Panc1 (cell line): ENCODE data around the gene KRT1. TPM values are rescaled to one million over a fixed set of nuclear protein-coding genes. Genes with fewer than 3 reads are reported as not detected.
A peak's percentile ranks its signal among the peaks of the same experiment; 100 is the strongest.

Experiments
- ATAC-seq: fragments of 200-7000 bp; cut with Tn5 transposase; 2 replicates; pipeline ENCODE4 v1.9.1; 2020; ENCODE audit warnings: mild to moderate bottlenecking, moderate library complexity
- BruUV-seq: library from RNA; stranded (reverse); fragments of 400-500 nt; replicated peaks from 2 replicates; lab custom pipeline; 2021; lab: Mats Ljungman, UMichigan
- CTCF ChIA-PET: fragments of 300-600 bp; sonication (Branson Sonifier 250); formaldehyde crosslinking; loops from one replicate; lab custom pipeline; 2022; ENCODE audit warnings: antibody characterized with exemption; lab: Charles Lee
- POLR2A ChIA-PET: fragments of 300-600 bp; sonication (Branson Sonifier 250); formaldehyde crosslinking; loops from one replicate; lab custom pipeline; 2022; ENCODE audit warnings: antibody characterized with exemption; lab: Charles Lee
- DNase-seq: peaks from one replicate; pipeline ENCODE4 v3.0.0-alpha.2; 2010; ENCODE audit warnings: low read depth, low spot score
- H3K27ac ChIP-seq: 2 replicates; pipeline ENCODE4 v1.5.1; 2011; ENCODE audit warnings: mild to moderate bottlenecking, low read length, inconsistent platforms
- H3K27me3 ChIP-seq: fragments of 200-500 bp; sonication (Bioruptor generic); 2 replicates; pipeline ENCODE4 v1.6.0; 2014; ENCODE audit warnings: low read length, inconsistent platforms; ENCODE audit not compliant: control insufficient read depth, insufficient read depth
- H3K36me3 ChIP-seq: fragments of 200-500 bp; sonication (Bioruptor generic); 2 replicates; pipeline ENCODE4 v1.5.1; 2014; ENCODE audit warnings: inconsistent platforms, mild to moderate bottlenecking, low read length, moderate library complexity; ENCODE audit not compliant: control insufficient read depth, insufficient read depth
- H3K4me1 ChIP-seq: 2 replicates; pipeline ENCODE4 v1.5.1; 2011; ENCODE audit warnings: inconsistent platforms, mild to moderate bottlenecking, low read length, moderate library complexity; ENCODE audit not compliant: control insufficient read depth, insufficient read depth
- H3K4me3 ChIP-seq, 2 experiments: 2 replicates each; pipeline ENCODE4 v1.5.1; 2011 to 2012; ENCODE audit warnings: low read depth in 2 of 2, low read length in 2 of 2, mild to moderate bottlenecking in 2 of 2, inconsistent platforms in 1 of 2, moderate library complexity in 1 of 2
- H3K9me3 ChIP-seq: fragments of 200-500 bp; sonication (Bioruptor generic); 2 replicates; pipeline ENCODE4 v1.5.1; 2014; ENCODE audit warnings: low read depth, mild to moderate bottlenecking, inconsistent platforms, low read length, moderate library complexity; ENCODE audit not compliant: control insufficient read depth, insufficient read depth
- POLR2AphosphoS5 ChIP-seq: IDR thresholded peaks from 2 replicates; pipeline ENCODE4 v1.6.1; 2012; ENCODE audit warnings: mild to moderate bottlenecking, low read depth, low read length, moderate library complexity
- SIN3A ChIP-seq: IDR thresholded peaks from 2 replicates; pipeline ENCODE4 v1.6.1; 2012; ENCODE audit warnings: low read depth, mild to moderate bottlenecking, low read length, moderate library complexity, borderline replicate concordance; ENCODE audit not compliant: insufficient read depth
- TCF7L2 ChIP-seq: IDR thresholded peaks from 2 replicates; pipeline ENCODE4 v1.6.1; 2011; ENCODE audit warnings: mild to moderate bottlenecking, low read depth, low read length, inconsistent platforms
- in situ Hi-C: cut with HindIII; loops from 2 replicates; pipeline ENCODE4 v1.10.0; 2016; ENCODE audit warnings: low sequenced_read_pairs, low pct_unique_long_range_greater_than_20kb
- intact Hi-C: fragments of 100-400 bp; cut with micrococcal nuclease; formaldehyde crosslinking; loops from one replicate; pipeline ENCODE4 v1.10.0; 2022; ENCODE audit not compliant: unreplicated experiment
- total RNA-seq: library from RNA; stranded (reverse); gene quantifications from one replicate; pipeline ENCODE4 v1.2.1, GENCODE V29; 2021; ENCODE audit not compliant: unreplicated experiment
- TF ChIP-seq, protein P1 (sequence below), 2 experiments: IDR thresholded peaks; 2 replicates each; pipeline ENCODE4 v1.6.1; 2011 to 2012; ENCODE audit warnings: low read depth in 2 of 2, control low read depth in 1 of 2, low read length in 1 of 2, mild to moderate bottlenecking in 1 of 2, moderate library complexity in 1 of 2; ENCODE audit not compliant: insufficient read depth in 1 of 2
- TF ChIP-seq, protein P2 (sequence below): fragments of 450-650 bp; IDR thresholded peaks from 2 replicates; pipeline ENCODE4 v1.5.1; 2017; ENCODE audit warnings: mild to moderate bottlenecking

Gene KRT1
- total RNA-seq, 1 experiment from 2014 or later: not detected

DNA sequence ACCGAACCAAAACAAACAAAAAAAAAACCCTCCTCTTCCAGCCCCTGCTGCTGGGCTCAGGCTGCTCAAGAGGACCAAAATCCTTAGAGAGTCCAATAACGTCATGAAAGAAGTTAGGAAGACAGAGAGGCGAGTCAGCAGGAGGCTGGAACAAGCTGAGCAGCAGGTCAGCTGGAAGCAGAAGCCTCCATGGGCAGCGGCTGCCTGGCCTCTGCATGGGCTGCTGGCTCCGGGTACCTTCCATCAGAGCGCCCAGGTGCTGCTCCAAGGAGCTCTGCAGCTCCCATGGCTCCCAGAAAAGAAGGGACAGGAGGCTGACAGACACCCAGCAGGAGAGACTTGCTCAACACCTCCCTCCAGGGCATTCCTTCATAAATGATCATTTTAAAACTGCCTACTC, 25.0 kb downstream of the KRT1 start:
- no peak for ATAC-seq

DNA sequence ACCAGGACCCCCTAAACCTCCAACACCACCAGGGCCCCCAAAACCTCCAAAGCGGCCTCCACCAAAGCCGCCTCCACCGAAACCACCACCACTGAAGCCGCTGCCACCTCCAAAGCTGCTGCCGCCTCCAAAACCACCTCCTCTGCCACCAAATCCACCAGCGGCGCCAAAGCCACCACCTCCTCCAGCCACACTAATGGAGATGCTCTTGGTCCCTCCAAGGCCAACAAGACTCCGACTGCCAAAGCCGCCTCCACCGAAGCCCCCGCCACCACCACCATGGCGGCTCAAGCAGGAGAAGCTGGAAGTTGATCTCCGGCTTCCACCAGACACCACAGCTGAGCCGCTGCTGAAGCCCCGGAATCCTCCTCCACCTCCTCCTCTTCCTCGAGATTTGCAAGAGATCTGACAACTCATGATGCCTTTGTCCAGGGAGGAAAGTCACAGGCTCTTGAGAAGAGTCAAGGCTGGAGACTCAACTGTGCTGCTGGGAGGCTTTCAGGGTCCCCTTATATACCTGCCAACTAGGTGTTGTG, 28.4 kb downstream of the KRT1 start, which contains the start of gene KRT2:
TSS of gene KRT2 (minus strand) at position 486 of the 536 bp plus-strand sequence. CDS start at position 417, 69 bp downstream.
- H3K27me3 ChIP-seq: peaks cover 12% of the 10 kb centered on the region
- ChIA-PET CTCF (no interaction called here), POLR2A (no interaction called here)
- H3K4me1 ChIP-seq: peaks cover 5% of the 10 kb centered on the region; the same call in 1 of the 2 replicates
- H3K4me3 ChIP-seq: no peak within 1 kb of the TSS
- H3K27ac ChIP-seq: peak within 1 kb of the TSS; percentile 6
- in situ Hi-C loops (no loop called here), intact Hi-C loops (no loop called here)
- H3K9me3 ChIP-seq: no peaks in the 10 kb centered on the region
- no peak for ATAC-seq
- BruUV-seq: no TSS peak
- H3K36me3 ChIP-seq: no peaks in the 10 kb centered on the region
- TF ChIP-seq, protein P1, sequence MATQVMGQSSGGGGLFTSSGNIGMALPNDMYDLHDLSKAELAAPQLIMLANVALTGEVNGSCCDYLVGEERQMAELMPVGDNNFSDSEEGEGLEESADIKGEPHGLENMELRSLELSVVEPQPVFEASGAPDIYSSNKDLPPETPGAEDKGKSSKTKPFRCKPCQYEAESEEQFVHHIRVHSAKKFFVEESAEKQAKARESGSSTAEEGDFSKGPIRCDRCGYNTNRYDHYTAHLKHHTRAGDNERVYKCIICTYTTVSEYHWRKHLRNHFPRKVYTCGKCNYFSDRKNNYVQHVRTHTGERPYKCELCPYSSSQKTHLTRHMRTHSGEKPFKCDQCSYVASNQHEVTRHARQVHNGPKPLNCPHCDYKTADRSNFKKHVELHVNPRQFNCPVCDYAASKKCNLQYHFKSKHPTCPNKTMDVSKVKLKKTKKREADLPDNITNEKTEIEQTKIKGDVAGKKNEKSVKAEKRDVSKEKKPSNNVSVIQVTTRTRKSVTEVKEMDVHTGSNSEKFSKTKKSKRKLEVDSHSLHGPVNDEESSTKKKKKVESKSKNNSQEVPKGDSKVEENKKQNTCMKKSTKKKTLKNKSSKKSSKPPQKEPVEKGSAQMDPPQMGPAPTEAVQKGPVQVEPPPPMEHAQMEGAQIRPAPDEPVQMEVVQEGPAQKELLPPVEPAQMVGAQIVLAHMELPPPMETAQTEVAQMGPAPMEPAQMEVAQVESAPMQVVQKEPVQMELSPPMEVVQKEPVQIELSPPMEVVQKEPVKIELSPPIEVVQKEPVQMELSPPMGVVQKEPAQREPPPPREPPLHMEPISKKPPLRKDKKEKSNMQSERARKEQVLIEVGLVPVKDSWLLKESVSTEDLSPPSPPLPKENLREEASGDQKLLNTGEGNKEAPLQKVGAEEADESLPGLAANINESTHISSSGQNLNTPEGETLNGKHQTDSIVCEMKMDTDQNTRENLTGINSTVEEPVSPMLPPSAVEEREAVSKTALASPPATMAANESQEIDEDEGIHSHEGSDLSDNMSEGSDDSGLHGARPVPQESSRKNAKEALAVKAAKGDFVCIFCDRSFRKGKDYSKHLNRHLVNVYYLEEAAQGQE (IDR thresholded peaks at IDR 0.05; ENCODE audit: insufficient read depth in 1 of 2, low read depth in 2 of 2, low read length in 1 of 2): no peak
- no peak for TF ChIP-seq POLR2AphosphoS5
- TF ChIP-seq SIN3A: no peak
- no peak for TF ChIP-seq TCF7L2
- TF ChIP-seq, protein P2, sequence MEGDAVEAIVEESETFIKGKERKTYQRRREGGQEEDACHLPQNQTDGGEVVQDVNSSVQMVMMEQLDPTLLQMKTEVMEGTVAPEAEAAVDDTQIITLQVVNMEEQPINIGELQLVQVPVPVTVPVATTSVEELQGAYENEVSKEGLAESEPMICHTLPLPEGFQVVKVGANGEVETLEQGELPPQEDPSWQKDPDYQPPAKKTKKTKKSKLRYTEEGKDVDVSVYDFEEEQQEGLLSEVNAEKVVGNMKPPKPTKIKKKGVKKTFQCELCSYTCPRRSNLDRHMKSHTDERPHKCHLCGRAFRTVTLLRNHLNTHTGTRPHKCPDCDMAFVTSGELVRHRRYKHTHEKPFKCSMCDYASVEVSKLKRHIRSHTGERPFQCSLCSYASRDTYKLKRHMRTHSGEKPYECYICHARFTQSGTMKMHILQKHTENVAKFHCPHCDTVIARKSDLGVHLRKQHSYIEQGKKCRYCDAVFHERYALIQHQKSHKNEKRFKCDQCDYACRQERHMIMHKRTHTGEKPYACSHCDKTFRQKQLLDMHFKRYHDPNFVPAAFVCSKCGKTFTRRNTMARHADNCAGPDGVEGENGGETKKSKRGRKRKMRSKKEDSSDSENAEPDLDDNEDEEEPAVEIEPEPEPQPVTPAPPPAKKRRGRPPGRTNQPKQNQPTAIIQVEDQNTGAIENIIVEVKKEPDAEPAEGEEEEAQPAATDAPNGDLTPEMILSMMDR: no peak
- no peak for DNase-seq

More for the DNA sequence above, 25.0 kb downstream of the KRT1 start:
- in situ Hi-C loops: no loop called here
- intact Hi-C loops: no loop called here
- H3K4me3 ChIP-seq: no peak overlapping the region
- H3K27ac ChIP-seq: no peak overlapping the region
- H3K4me1 ChIP-seq: peaks cover 5% of the 10 kb centered on the region; the same call in 1 of the 2 replicates
- TF ChIP-seq, protein P2: no peak
- TF ChIP-seq SIN3A: no peak
- no peak for TF ChIP-seq POLR2AphosphoS5
- TF ChIP-seq TCF7L2: no peak
- TF ChIP-seq, protein P1 (IDR thresholded peaks at IDR 0.05; ENCODE audit: insufficient read depth in 1 of 2, low read depth in 2 of 2, low read length in 1 of 2): no peak
- CTCF ChIA-PET: no interaction called here
- no TSS peak for BruUV-seq
- POLR2A ChIA-PET: no interaction called here
- H3K36me3 ChIP-seq: no peaks in the 10 kb centered on the region
- no peaks in the 10 kb centered on the region for H3K9me3 ChIP-seq
- peaks cover 17% of the 10 kb centered on the region for H3K27me3 ChIP-seq
- DNase-seq: no peak
